HFFc6 (cell line): ENCODE measurements around the gene DKKL1. TPM values are rescaled to one million over a fixed set of nuclear protein-coding genes. Genes with fewer than 3 reads are reported as not detected.

Experiments used
- DNase-seq: peaks from one replicate; pipeline ENCODE4 v3.0.0-alpha.2; 2018
- H3K27ac Mint-ChIP-seq: 2 replicates; pipeline ENCODE4 v1.8.0; 2020; ENCODE audit warnings: mild to moderate bottlenecking, mixed read lengths
- H3K27me3 Mint-ChIP-seq: 2 replicates; pipeline ENCODE4 v1.8.0; 2021; ENCODE audit warnings: mild to moderate bottlenecking, moderate library complexity, mixed read lengths; ENCODE audit not compliant: insufficient read depth
- H3K36me3 Mint-ChIP-seq: 2 replicates; pipeline ENCODE4 v1.8.0; 2021; ENCODE audit warnings: low read depth, mixed read lengths
- H3K4me1 Mint-ChIP-seq: 2 replicates; pipeline ENCODE4 v1.8.0; 2020; ENCODE audit warnings: low read depth, mixed read lengths
- H3K4me3 Mint-ChIP-seq: 2 replicates; pipeline ENCODE4 v1.8.0; 2020; ENCODE audit warnings: mild to moderate bottlenecking, moderate library complexity, mixed read lengths
- H3K9me3 Mint-ChIP-seq: 2 replicates; pipeline ENCODE4 v1.8.0; 2020; ENCODE audit warnings: mild to moderate bottlenecking, mixed read lengths
- total RNA-seq, 6 experiments: library from RNA; stranded (reverse); fragmentation: NEBNext Ultra II Directional; extraction: Animal tissue kit (Norgen Biotek cat#: 25700); gene quantifications; 2 replicates in 1 of 6; 3 replicates in 5 of 6; pipeline ENCODE4 v1.2.3, GENCODE V29; 2021
- TF ChIP-seq, protein P1 (sequence below): fragments of 200-600 bp; sonication (generic); IDR thresholded peaks from 2 replicates; pipeline ENCODE4 v1.5.0; 2021; ENCODE audit warnings: antibody characterized with exemption, mild to moderate bottlenecking

Gene DKKL1
- total RNA-seq, 6 experiments from 2014 or later: not detected

DNA sequence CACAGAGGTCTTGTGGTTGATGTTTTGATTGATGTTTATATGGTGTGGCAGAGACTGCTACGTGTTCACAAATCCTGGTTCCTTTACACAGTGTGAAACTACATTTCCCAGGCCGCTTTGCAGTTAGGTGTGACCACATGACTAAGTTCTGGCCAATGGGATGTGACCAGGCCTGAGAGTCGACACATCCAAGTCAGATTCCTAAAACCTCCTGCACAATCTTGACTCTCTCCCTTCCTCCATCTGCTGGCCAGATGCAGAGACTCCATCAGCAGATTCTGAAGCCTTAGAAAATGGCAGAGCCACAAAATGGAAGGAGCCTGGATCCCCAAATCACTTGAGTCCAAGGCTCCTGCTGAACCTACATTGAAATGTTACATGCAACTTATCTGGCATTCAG lies 15.8 kb upstream of the DKKL1 start:
- Mint-ChIP-seq H3K4me3 (no peak overlapping the region), H3K9me3 (no peaks in the 10 kb centered on the region), H3K36me3 (peaks cover 32% of the 10 kb centered on the region), H3K27me3 (peaks cover 1% of the 10 kb centered on the region; the same call in 1 of the 2 replicates), H3K27ac (no peak overlapping the region), H3K4me1 (no peaks in the 10 kb centered on the region)
- DNase-seq: peak; percentile 68
- TF ChIP-seq, protein P1, sequence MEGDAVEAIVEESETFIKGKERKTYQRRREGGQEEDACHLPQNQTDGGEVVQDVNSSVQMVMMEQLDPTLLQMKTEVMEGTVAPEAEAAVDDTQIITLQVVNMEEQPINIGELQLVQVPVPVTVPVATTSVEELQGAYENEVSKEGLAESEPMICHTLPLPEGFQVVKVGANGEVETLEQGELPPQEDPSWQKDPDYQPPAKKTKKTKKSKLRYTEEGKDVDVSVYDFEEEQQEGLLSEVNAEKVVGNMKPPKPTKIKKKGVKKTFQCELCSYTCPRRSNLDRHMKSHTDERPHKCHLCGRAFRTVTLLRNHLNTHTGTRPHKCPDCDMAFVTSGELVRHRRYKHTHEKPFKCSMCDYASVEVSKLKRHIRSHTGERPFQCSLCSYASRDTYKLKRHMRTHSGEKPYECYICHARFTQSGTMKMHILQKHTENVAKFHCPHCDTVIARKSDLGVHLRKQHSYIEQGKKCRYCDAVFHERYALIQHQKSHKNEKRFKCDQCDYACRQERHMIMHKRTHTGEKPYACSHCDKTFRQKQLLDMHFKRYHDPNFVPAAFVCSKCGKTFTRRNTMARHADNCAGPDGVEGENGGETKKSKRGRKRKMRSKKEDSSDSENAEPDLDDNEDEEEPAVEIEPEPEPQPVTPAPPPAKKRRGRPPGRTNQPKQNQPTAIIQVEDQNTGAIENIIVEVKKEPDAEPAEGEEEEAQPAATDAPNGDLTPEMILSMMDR: peak; percentile 55

DNA sequence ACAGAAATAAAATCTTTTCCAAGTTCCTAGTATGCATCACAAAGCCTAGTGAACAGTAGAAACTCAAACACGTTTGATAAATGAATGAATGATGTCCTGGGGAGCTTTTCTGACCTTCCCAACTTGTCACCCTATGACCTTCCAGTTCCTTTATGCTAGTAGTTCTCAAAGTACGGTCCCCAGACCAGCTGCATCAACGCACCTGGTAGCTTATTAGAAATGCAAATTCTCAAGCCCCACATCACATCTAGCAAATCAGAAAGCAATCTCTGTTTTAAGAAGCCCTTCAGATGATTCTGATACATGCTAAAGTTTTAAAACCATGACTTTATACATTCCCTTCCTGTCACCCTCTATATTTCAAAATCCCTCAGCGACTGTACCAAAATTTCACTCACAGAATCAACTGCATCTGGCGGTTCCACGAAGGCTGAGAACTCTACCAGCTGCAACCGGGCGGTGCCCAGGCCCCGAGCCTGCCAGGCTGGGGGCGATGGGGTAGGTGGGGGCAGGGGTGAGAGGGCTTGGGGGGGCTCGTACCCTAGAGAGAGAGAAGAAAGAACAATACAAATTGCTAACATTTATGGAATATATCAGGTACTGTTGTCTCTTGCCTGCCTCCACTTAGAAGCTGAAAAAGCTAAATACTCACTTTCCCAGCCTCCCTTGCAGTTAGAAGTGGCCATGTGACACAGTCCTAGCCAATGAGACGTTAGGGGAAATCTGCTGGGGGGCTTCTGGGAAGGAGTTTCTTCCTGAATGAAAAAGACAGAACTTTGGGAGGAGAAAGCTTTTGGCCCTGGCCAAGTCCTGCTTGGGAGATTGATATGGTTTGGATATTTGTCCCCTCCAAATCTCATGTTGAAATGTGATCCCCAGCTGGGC lies 15.1 kb upstream of the DKKL1 start:
- TF ChIP-seq, protein P1: no peak
- Mint-ChIP-seq H3K36me3 (peaks cover 30% of the 10 kb centered on the region), H3K9me3 (no peaks in the 10 kb centered on the region), H3K4me3 (no peak overlapping the region), H3K27me3 (no peaks in the 10 kb centered on the region), H3K4me1 (no peaks in the 10 kb centered on the region), H3K27ac (no peak overlapping the region)
- DNase-seq: no peak

DNA sequence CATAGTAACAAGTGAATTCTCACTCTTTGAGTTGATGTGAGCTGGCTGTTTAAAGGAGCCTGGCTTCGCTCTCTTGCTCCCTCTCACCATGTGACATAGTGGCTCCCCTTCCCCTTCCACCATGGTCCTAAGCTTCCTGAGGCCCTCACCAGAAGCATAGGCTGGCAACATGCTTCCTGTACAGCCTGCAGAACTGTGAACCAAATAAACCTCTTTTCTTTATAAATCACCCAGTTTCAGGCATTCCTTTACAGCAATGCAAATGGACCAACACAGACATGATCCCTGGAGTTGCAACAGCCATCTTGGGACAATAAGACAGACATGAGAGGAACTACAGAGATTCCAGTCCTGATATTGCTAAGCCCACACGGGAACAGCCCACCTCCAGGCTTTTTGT lies 14.1 kb upstream of the DKKL1 start:
- no peak overlapping the region for H3K27ac Mint-ChIP-seq
- H3K4me1 Mint-ChIP-seq: no peaks in the 10 kb centered on the region
- no peaks in the 10 kb centered on the region for H3K9me3 Mint-ChIP-seq
- H3K36me3 Mint-ChIP-seq: peaks cover 31% of the 10 kb centered on the region
- TF ChIP-seq, protein P1: no peak
- DNase-seq: no peak
- no peak overlapping the region for H3K4me3 Mint-ChIP-seq
- H3K27me3 Mint-ChIP-seq: no peaks in the 10 kb centered on the region

DNA sequence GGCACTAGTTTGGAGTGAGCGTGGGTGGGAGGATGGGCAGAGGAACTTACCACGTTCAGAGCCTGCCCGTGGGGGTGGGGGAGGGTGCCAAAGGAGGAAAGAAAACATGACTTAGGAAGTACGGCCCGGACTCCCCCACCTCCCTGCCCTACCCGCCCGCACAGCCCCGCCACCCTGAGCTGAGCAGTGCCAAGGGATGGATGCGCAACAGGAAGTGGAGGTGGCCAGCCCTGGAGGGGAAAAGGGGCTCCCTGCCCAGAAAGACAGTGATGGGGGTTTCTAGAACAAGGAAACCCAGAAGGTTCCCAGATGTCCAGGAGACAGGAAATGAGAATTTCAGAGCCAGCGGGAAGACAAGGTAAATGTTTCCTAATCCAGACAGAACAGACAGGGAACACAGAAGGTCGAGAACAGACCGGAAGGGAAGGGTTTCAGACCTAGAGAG lies 7.7 kb upstream of the DKKL1 start:
- peaks cover 15% of the 10 kb centered on the region for H3K36me3 Mint-ChIP-seq
- peak overlapping the region; percentile 53; the same call in 1 of the 2 replicates for H3K4me3 Mint-ChIP-seq
- H3K4me1 Mint-ChIP-seq: peaks cover 26% of the 10 kb centered on the region
- TF ChIP-seq, protein P1: no peak
- H3K27me3 Mint-ChIP-seq: no peaks in the 10 kb centered on the region
- H3K9me3 Mint-ChIP-seq: no peaks in the 10 kb centered on the region
- DNase-seq: no peak
- peak overlapping the region; percentile 82 for H3K27ac Mint-ChIP-seq

DNA sequence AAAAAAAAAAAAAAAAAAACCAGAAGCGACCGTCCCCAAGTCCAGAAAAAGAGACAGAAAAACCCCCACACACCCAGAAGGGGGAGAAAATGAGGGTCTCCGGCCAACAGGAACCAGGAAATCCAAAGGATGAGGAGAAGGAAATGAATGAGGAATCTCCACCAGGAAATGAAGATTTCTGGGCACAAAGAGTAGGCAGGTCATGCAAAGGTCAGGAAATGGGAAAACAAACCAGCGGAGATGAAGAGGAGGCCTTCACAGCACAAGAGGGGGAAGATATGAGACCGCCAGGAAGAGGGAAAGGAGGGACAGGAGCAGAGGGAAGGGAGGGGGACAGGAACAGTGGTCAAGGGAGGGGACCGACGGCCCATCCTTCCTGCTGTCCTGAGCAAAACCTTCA lies 7.3 kb upstream of the DKKL1 start:
- DNase-seq: no peak
- no peaks in the 10 kb centered on the region for H3K9me3 Mint-ChIP-seq
- peak overlapping the region; percentile 53; the same call in 1 of the 2 replicates for H3K4me3 Mint-ChIP-seq
- H3K36me3 Mint-ChIP-seq: peaks cover 15% of the 10 kb centered on the region
- TF ChIP-seq, protein P1: no peak
- H3K27me3 Mint-ChIP-seq: no peaks in the 10 kb centered on the region
- H3K4me1 Mint-ChIP-seq: peaks cover 31% of the 10 kb centered on the region
- H3K27ac Mint-ChIP-seq: peak overlapping the region; percentile 82
